ENCODE data around the gene SBF2.
"Not testable (repeated sequence)": the region's sequence is repeated elsewhere in the genome, so short reads cannot be mapped to it uniquely, and the experiment has no call there.

Gene SBF2

GRCh38 chr11:9992306-9992705 is 301.7 kb downstream of the SBF2 start:
- no peak for DNase-seq

- DNase-seq: no peak
Observed at GRCh38 chr11:9990221-9990973, 303.6 kb downstream of the SBF2 start.

- DNase-seq: not testable (repeated sequence)
Observed at GRCh38 chr11:9987303-9987702, 306.7 kb downstream of the SBF2 start.

- DNase-seq: no peak
Observed at GRCh38 chr11:9982796-9983579, 311.0 kb downstream of the SBF2 start.

- peak; percentile 5 to 7 for DNase-seq
Observed at GRCh38 chr11:9982127-9982795, 311.8 kb downstream of the SBF2 start.

- DNase-seq: no peak
Observed at GRCh38 chr11:9980931-9981330, 313.1 kb downstream of the SBF2 start.

GRCh38 chr11:9977554-9977953 is 316.5 kb downstream of the SBF2 start:
- no peak for DNase-seq

- DNase-seq: no peak
Observed at GRCh38 chr11:9974375-9974774, 319.6 kb downstream of the SBF2 start.

GRCh38 chr11:9973921-9974320 is 320.1 kb downstream of the SBF2 start:
- DNase-seq: no peak

- DNase-seq: peak in 1 of 2 donors; percentile 26
Observed at GRCh38 chr11:9972989-9973388, 321.0 kb downstream of the SBF2 start.

GRCh38 chr11:9971894-9972293 is 322.1 kb downstream of the SBF2 start:
- no peak for DNase-seq

- no peak for DNase-seq
Observed at GRCh38 chr11:9969068-9969467, 325.0 kb downstream of the SBF2 start.

- no peak for DNase-seq
Observed at GRCh38 chr11:9962722-9963121, 331.3 kb downstream of the SBF2 start.

- DNase-seq: no peak
Observed at GRCh38 chr11:9957072-9957471, 336.9 kb downstream of the SBF2 start.

GRCh38 chr11:9956483-9956882 is 337.5 kb downstream of the SBF2 start:
- DNase-seq: no peak

- DNase-seq: no peak
Observed at GRCh38 chr11:9955391-9955790, 338.6 kb downstream of the SBF2 start.

- DNase-seq: no peak
Observed at GRCh38 chr11:9953994-9954626, 339.9 kb downstream of the SBF2 start.

- DNase-seq: no peak
Observed at GRCh38 chr11:9952511-9953196, 341.4 kb downstream of the SBF2 start.

GRCh38 chr11:9951807-9952206 is 342.2 kb downstream of the SBF2 start:
- no peak for DNase-seq

GRCh38 chr11:9950462-9950861 is 343.6 kb downstream of the SBF2 start:
- DNase-seq: no peak

GRCh38 chr11:9947231-9947864 is 346.7 kb downstream of the SBF2 start:
- DNase-seq: no peak

- not testable (repeated sequence) for DNase-seq
Observed at GRCh38 chr11:9945680-9946079, 348.3 kb downstream of the SBF2 start.
